DND-41 (cell line): ENCODE results near the gene MSH3.

Experiments used
- ATAC-seq: fragments of 200-7000 bp; cut with Tn5 transposase; 3 replicates; pipeline ENCODE4 v1.9.1; 2021; ENCODE audit warnings: low read depth; ENCODE audit not compliant: insufficient read depth
- DNase-seq: peaks from one replicate; pipeline ENCODE4 v3.0.0-alpha.2; 2020
- H2AFZ ChIP-seq: 2 replicates; pipeline ENCODE4 v1.6.0; 2012; ENCODE audit warnings: low read depth, low read length
- H3K27ac ChIP-seq: 2 replicates; pipeline ENCODE4 v1.5.1; 2012; ENCODE audit warnings: low read length, inconsistent platforms
- H3K27me3 ChIP-seq: fragments of 200-600 bp; sonication (generic); 2 replicates; pipeline ENCODE4 v1.6.0; 2012; ENCODE audit warnings: low read length, mild to moderate bottlenecking, inconsistent platforms; ENCODE audit not compliant: insufficient read depth, poor library complexity
- H3K36me3 ChIP-seq: 2 replicates; pipeline ENCODE4 v1.5.1; 2012; ENCODE audit warnings: low read length, inconsistent platforms; ENCODE audit not compliant: insufficient read depth
- H3K4me1 ChIP-seq: 2 replicates; pipeline ENCODE4 v1.5.1; 2012; ENCODE audit warnings: mild to moderate bottlenecking, low read length; ENCODE audit not compliant: insufficient read depth
- H3K4me2 ChIP-seq: 2 replicates; pipeline ENCODE4 v1.6.0; 2012; ENCODE audit warnings: mild to moderate bottlenecking, moderate library complexity, low read length, inconsistent platforms; ENCODE audit not compliant: insufficient read depth
- H3K4me3 ChIP-seq, 2 experiments: fragments of 200-600 bp in 1 of 2; shearing (Covaris generic) in 1 of 2; 2 replicates each; pipeline ENCODE4 v1.5.1; 2012 to 2016; ENCODE audit warnings: inconsistent platforms in 2 of 2, low read length in 2 of 2, mild to moderate bottlenecking in 2 of 2, low read depth in 1 of 2, moderate library complexity in 1 of 2
- H3K79me2 ChIP-seq: 2 replicates; pipeline ENCODE4 v1.6.0; 2012; ENCODE audit warnings: low read length, inconsistent platforms; ENCODE audit not compliant: insufficient read depth
- H3K9ac ChIP-seq: 2 replicates; pipeline ENCODE4 v1.6.0; 2012; ENCODE audit warnings: low read depth, mild to moderate bottlenecking, inconsistent platforms, low read length, moderate library complexity
- H3K9me3 ChIP-seq: 2 replicates; pipeline ENCODE4 v1.5.1; 2012; ENCODE audit warnings: low read length, moderate library complexity, mild to moderate bottlenecking, inconsistent platforms; ENCODE audit not compliant: insufficient read depth, severe bottlenecking
- H4K20me1 ChIP-seq: 2 replicates; pipeline ENCODE4 v1.6.0; 2012; ENCODE audit warnings: low read length; ENCODE audit not compliant: insufficient read depth
- CTCF ChIP-seq: IDR thresholded peaks from 2 replicates; pipeline ENCODE4 v1.5.1; 2012; ENCODE audit warnings: borderline replicate concordance, low read length, moderate library complexity, mild to moderate bottlenecking; ENCODE audit not compliant: poor library complexity, severe bottlenecking; ENCODE audit errors: extremely low read depth
- EZH2 ChIP-seq: IDR thresholded peaks from 3 replicates; pipeline ENCODE4 v1.6.1; 2012; ENCODE audit warnings: borderline replicate concordance, low read depth, mild to moderate bottlenecking, moderate library complexity, low read length, inconsistent platforms; ENCODE audit not compliant: severe bottlenecking

Gene MSH3

GRCh38 chr5:80825786-80826460 lies 171.5 kb downstream of the MSH3 start:
- TF ChIP-seq EZH2 (no peak), CTCF (no peak)
- H2AFZ ChIP-seq: no peak overlapping the region
- ATAC-seq: no peak

GRCh38 chr5:80834710-80835109 lies 180.3 kb downstream of the MSH3 start:
- Histone ChIP-seq H3K4me2 (no peak overlapping the region), H2AFZ (no peak overlapping the region), H3K4me1 (no peaks in the 10 kb centered on the region), H3K27ac (no peak overlapping the region), H3K36me3 (no peaks in the 10 kb centered on the region), H3K79me2 (no peaks in the 10 kb centered on the region), H3K27me3 (no peaks in the 10 kb centered on the region), H3K4me3 (no peak overlapping the region), H4K20me1 (no peaks in the 10 kb centered on the region), H3K9ac (no peak overlapping the region), H3K9me3 (no peaks in the 10 kb centered on the region)
- ATAC-seq (no peak), DNase-seq (no peak)
- TF ChIP-seq EZH2: no peak
- TF ChIP-seq CTCF: no peak

More at GRCh38 chr5:80825786-80826460, 171.5 kb downstream of the MSH3 start:
- peaks cover 21% of the 10 kb centered on the region for H3K36me3 ChIP-seq
- DNase-seq: no peak
- H3K9ac ChIP-seq: no peak overlapping the region
- H3K9me3 ChIP-seq: peaks cover 18% of the 10 kb centered on the region
- no peak overlapping the region for H3K4me2 ChIP-seq
- no peaks in the 10 kb centered on the region for H4K20me1 ChIP-seq
- no peaks in the 10 kb centered on the region for H3K4me1 ChIP-seq
- no peak overlapping the region for H3K27ac ChIP-seq
- no peaks in the 10 kb centered on the region for H3K27me3 ChIP-seq
- H3K4me3 ChIP-seq: no peak overlapping the region
- no peaks in the 10 kb centered on the region for H3K79me2 ChIP-seq

GRCh38 chr5:80835128-80835527 lies 180.7 kb downstream of the MSH3 start:
- no peak overlapping the region for H2AFZ ChIP-seq
- DNase-seq (no peak), ATAC-seq (no peak)
- H3K27ac ChIP-seq: no peak overlapping the region
- H3K9me3 ChIP-seq: no peaks in the 10 kb centered on the region
- H3K9ac ChIP-seq: no peak overlapping the region
- H3K36me3 ChIP-seq: no peaks in the 10 kb centered on the region
- no peaks in the 10 kb centered on the region for H4K20me1 ChIP-seq
- no peaks in the 10 kb centered on the region for H3K4me1 ChIP-seq
- no peak overlapping the region for H3K4me3 ChIP-seq
- no peaks in the 10 kb centered on the region for H3K79me2 ChIP-seq
- TF ChIP-seq EZH2 (no peak), CTCF (no peak)
- H3K27me3 ChIP-seq: no peaks in the 10 kb centered on the region
- H3K4me2 ChIP-seq: no peak overlapping the region
